Osteoblast (primary cell): ENCODE data around the gene PTPRN2. TPM values are rescaled to one million over a fixed set of nuclear protein-coding genes. Genes with fewer than 3 reads are reported as not detected.

ENCODE experiments used
- DNase-seq: peaks from one replicate; pipeline ENCODE4 v3.0.0; 2011; ENCODE audit warnings: low spot score, mixed read lengths; ENCODE audit not compliant: insufficient read length; ENCODE audit errors: missing footprints
- H2AFZ ChIP-seq: 2 replicates; pipeline ENCODE4 v1.6.0; 2011; ENCODE audit warnings: mild to moderate bottlenecking, low read length
- H3K27ac ChIP-seq: 2 replicates; pipeline ENCODE4 v1.5.1; 2011; ENCODE audit warnings: mild to moderate bottlenecking, low read depth, low read length, moderate library complexity
- H3K27me3 ChIP-seq: 2 replicates; pipeline ENCODE4 v1.6.0; 2012; ENCODE audit warnings: mild to moderate bottlenecking, control low read depth, inconsistent platforms, low read length, moderate library complexity; ENCODE audit not compliant: insufficient read depth
- H3K36me3 ChIP-seq: 2 replicates; pipeline ENCODE4 v1.5.1; 2011; ENCODE audit warnings: mild to moderate bottlenecking, low read length, control low read depth, moderate library complexity; ENCODE audit not compliant: insufficient read depth
- H3K4me1 ChIP-seq: 2 replicates; pipeline ENCODE4 v1.5.1; 2011; ENCODE audit warnings: mild to moderate bottlenecking, low read length, control low read depth, moderate library complexity; ENCODE audit not compliant: insufficient read depth
- H3K4me2 ChIP-seq: 2 replicates; pipeline ENCODE4 v1.6.0; 2011; ENCODE audit warnings: mild to moderate bottlenecking, low read length; ENCODE audit not compliant: insufficient read depth
- H3K4me3 ChIP-seq: fragments of 200-600 bp; sonication (generic); 3 replicates; pipeline ENCODE4 v1.5.1; 2012; ENCODE audit warnings: mild to moderate bottlenecking, low read length, inconsistent platforms; ENCODE audit not compliant: insufficient read depth
- H3K79me2 ChIP-seq: 2 replicates; pipeline ENCODE4 v1.6.0; 2012; ENCODE audit warnings: mild to moderate bottlenecking, low read length, control low read depth, inconsistent platforms; ENCODE audit not compliant: insufficient read depth
- H3K9me3 ChIP-seq: 2 replicates; pipeline ENCODE4 v1.5.1; 2011; ENCODE audit warnings: low read depth, low read length, control low read depth
- H4K20me1 ChIP-seq: 2 replicates; pipeline ENCODE4 v1.6.0; 2012; ENCODE audit warnings: mild to moderate bottlenecking, low read length, control low read depth; ENCODE audit not compliant: insufficient read depth
- CTCF ChIP-seq: IDR thresholded peaks from 2 replicates; pipeline ENCODE4 v1.5.1; 2011; ENCODE audit warnings: mild to moderate bottlenecking, low read depth, low read length, moderate library complexity; ENCODE audit errors: extremely low read depth
- total RNA-seq: library from RNA; depleted of rRNA; stranded (reverse); fragments of >200 nt; gene quantifications from 2 replicates; pipeline ENCODE4 v1.2.3, GENCODE V29; 2012

The PTPRN2 gene
- total RNA-seq, 1 donor, result 0.36 TPM

GRCh38 chr7:158186864-158187693, 400.5 kb downstream of the PTPRN2 start:
- TF ChIP-seq CTCF, result no peak
- no peak overlapping the region for H2AFZ ChIP-seq
- no peaks in the 10 kb centered on the region for H3K27me3 ChIP-seq
- H3K36me3 ChIP-seq, result no peaks in the 10 kb centered on the region
- H3K4me1 ChIP-seq, result no peaks in the 10 kb centered on the region
- no peak overlapping the region for H3K27ac ChIP-seq
- no peak overlapping the region for H3K4me3 ChIP-seq
- H3K79me2 ChIP-seq, result no peaks in the 10 kb centered on the region
- H4K20me1 ChIP-seq, result no peaks in the 10 kb centered on the region
- no peak overlapping the region for H3K4me2 ChIP-seq
- no peak for DNase-seq
- peaks cover 4% of the 10 kb centered on the region for H3K9me3 ChIP-seq

GRCh38 chr7:158186406-158186805, 401.2 kb downstream of the PTPRN2 start:
- TF ChIP-seq CTCF, result no peak
- H3K27ac ChIP-seq, result no peak overlapping the region
- H3K4me3 ChIP-seq, result no peak overlapping the region
- no peaks in the 10 kb centered on the region for H4K20me1 ChIP-seq
- H3K9me3 ChIP-seq, result peaks cover 4% of the 10 kb centered on the region
- H2AFZ ChIP-seq, result no peak overlapping the region
- no peak for DNase-seq
- H3K36me3 ChIP-seq, result no peaks in the 10 kb centered on the region
- H3K4me1 ChIP-seq, result no peaks in the 10 kb centered on the region
- no peaks in the 10 kb centered on the region for H3K79me2 ChIP-seq
- no peak overlapping the region for H3K4me2 ChIP-seq
- no peaks in the 10 kb centered on the region for H3K27me3 ChIP-seq

GRCh38 chr7:158185653-158186052, 402.0 kb downstream of the PTPRN2 start:
- no peaks in the 10 kb centered on the region for H3K79me2 ChIP-seq
- H3K4me2 ChIP-seq, result no peak overlapping the region
- no peaks in the 10 kb centered on the region for H3K4me1 ChIP-seq
- DNase-seq, result no peak
- no peak for TF ChIP-seq CTCF
- no peaks in the 10 kb centered on the region for H3K27me3 ChIP-seq
- H3K9me3 ChIP-seq, result peaks cover 4% of the 10 kb centered on the region
- H3K27ac ChIP-seq, result no peak overlapping the region
- no peak overlapping the region for H3K4me3 ChIP-seq
- H3K36me3 ChIP-seq, result no peaks in the 10 kb centered on the region
- H4K20me1 ChIP-seq, result no peaks in the 10 kb centered on the region
- no peak overlapping the region for H2AFZ ChIP-seq

- no peaks in the 10 kb centered on the region for H3K4me1 ChIP-seq
- H3K4me2 ChIP-seq, result no peak overlapping the region
- H3K79me2 ChIP-seq, result no peaks in the 10 kb centered on the region
- no peak for TF ChIP-seq CTCF
- no peaks in the 10 kb centered on the region for H4K20me1 ChIP-seq
- no peak overlapping the region for H2AFZ ChIP-seq
- H3K36me3 ChIP-seq, result no peaks in the 10 kb centered on the region
- no peak for DNase-seq
- peaks cover 4% of the 10 kb centered on the region for H3K9me3 ChIP-seq
- H3K27ac ChIP-seq, result no peak overlapping the region
- H3K27me3 ChIP-seq, result no peaks in the 10 kb centered on the region
- H3K4me3 ChIP-seq, result no peak overlapping the region
Measured at GRCh38 chr7:158183431-158183830, 404.2 kb downstream of the PTPRN2 start.
